H9 (cell line): Measurements from ENCODE around the gene SNX21. TPM values are rescaled to one million over a fixed set of nuclear protein-coding genes. Genes with fewer than 3 reads are reported as not detected.

Experiments
- DNase-seq: peaks from one replicate; pipeline ENCODE4 v3.0.0-alpha.2; 2017
- H2AFZ ChIP-seq: one replicate; pipeline ENCODE4 v1.6.1; 2013; ENCODE audit warnings: mild to moderate bottlenecking, low read length, control low read depth, moderate library complexity
- H2AK5ac ChIP-seq: 2 replicates; pipeline ENCODE4 v1.6.1; 2013; ENCODE audit warnings: low read length, control low read depth, mixed read lengths; ENCODE audit not compliant: insufficient read length
- H2BK120ac ChIP-seq: one replicate; pipeline ENCODE4 v1.6.1; 2013; ENCODE audit warnings: low read depth, mild to moderate bottlenecking, low read length, control low read depth, inconsistent platforms; ENCODE audit not compliant: poor library complexity, severe bottlenecking
- H2BK12ac ChIP-seq: 2 replicates; pipeline ENCODE4 v1.6.1; 2013; ENCODE audit warnings: low read length, control low read depth, mixed read lengths, low read depth; ENCODE audit not compliant: insufficient read length
- H2BK15ac ChIP-seq: 2 replicates; pipeline ENCODE4 v1.6.1; 2013; ENCODE audit warnings: low read depth, low read length, control low read depth
- H2BK20ac ChIP-seq: one replicate; pipeline ENCODE4 v1.6.1; 2013; ENCODE audit warnings: low read depth, mild to moderate bottlenecking, low read length, control low read depth, inconsistent platforms; ENCODE audit not compliant: poor library complexity, severe bottlenecking
- H2BK5ac ChIP-seq: 2 replicates; pipeline ENCODE4 v1.6.1; 2013; ENCODE audit warnings: low read length, control low read depth, mixed read lengths; ENCODE audit not compliant: insufficient read length
- H3K14ac ChIP-seq: 2 replicates; pipeline ENCODE4 v1.6.1; 2013; ENCODE audit warnings: low read length, control low read depth; ENCODE audit not compliant: insufficient read depth
- H3K18ac ChIP-seq: 2 replicates; pipeline ENCODE4 v1.6.1; 2013; ENCODE audit warnings: low read depth, mild to moderate bottlenecking, mixed read lengths, low read length, control low read depth; ENCODE audit not compliant: insufficient read length
- H3K23ac ChIP-seq: 2 replicates; pipeline ENCODE4 v1.6.1; 2013; ENCODE audit warnings: low read length, control low read depth, mixed read lengths, low read depth; ENCODE audit not compliant: insufficient read length
- H3K23me2 ChIP-seq: 2 replicates; pipeline ENCODE4 v1.6.1; 2013; ENCODE audit warnings: low read depth, mild to moderate bottlenecking, mixed read lengths, low read length, control low read depth; ENCODE audit not compliant: insufficient read length, poor library complexity, severe bottlenecking
- H3K27ac ChIP-seq: 2 replicates; pipeline ENCODE4 v1.5.1; 2013; ENCODE audit warnings: low read length, control low read depth, mixed read lengths, low read depth; ENCODE audit not compliant: insufficient read length
- H3K27me3 ChIP-seq: 2 replicates; pipeline ENCODE4 v1.6.1; 2013; ENCODE audit warnings: low read length, control low read depth, inconsistent platforms; ENCODE audit not compliant: insufficient read depth
- H3K4ac ChIP-seq: 2 replicates; pipeline ENCODE4 v1.6.1; 2013; ENCODE audit warnings: low read depth, mild to moderate bottlenecking, control low read depth, inconsistent platforms, low read length, moderate library complexity
- H3K4me1 ChIP-seq: 2 replicates; pipeline ENCODE4 v1.6.1; 2013; ENCODE audit warnings: low read length, control low read depth, inconsistent platforms; ENCODE audit not compliant: insufficient read depth
- H3K4me2 ChIP-seq: 2 replicates; pipeline ENCODE4 v1.6.1; 2013; ENCODE audit warnings: low read length, control low read depth, mixed read lengths; ENCODE audit not compliant: insufficient read length, insufficient read depth
- H3K56ac ChIP-seq: 2 replicates; pipeline ENCODE4 v1.6.1; 2013; ENCODE audit warnings: low read depth, mild to moderate bottlenecking, mixed read lengths, low read length, control low read depth; ENCODE audit not compliant: insufficient read length
- H3K79me1 ChIP-seq: 2 replicates; pipeline ENCODE4 v1.6.1; 2013; ENCODE audit warnings: low read depth, mild to moderate bottlenecking, moderate library complexity, low read length, control low read depth, inconsistent platforms; ENCODE audit not compliant: insufficient read depth, poor library complexity, severe bottlenecking
- H3K79me2 ChIP-seq: 2 replicates; pipeline ENCODE4 v1.6.1; 2013; ENCODE audit warnings: low read length, control low read depth, inconsistent platforms; ENCODE audit not compliant: insufficient read depth
- H3K9ac ChIP-seq: 2 replicates; pipeline ENCODE4 v1.6.1; 2013; ENCODE audit warnings: low read length, control low read depth, mixed read lengths; ENCODE audit not compliant: insufficient read length; ENCODE audit errors: extremely low read depth
- H3K9me3 ChIP-seq: one replicate; pipeline ENCODE4 v1.6.1; 2013; ENCODE audit warnings: low read depth, low read length, inconsistent platforms; ENCODE audit not compliant: control insufficient read depth
- H3T11ph ChIP-seq: one replicate; pipeline ENCODE4 v1.6.1; 2013; ENCODE audit warnings: mild to moderate bottlenecking, low read length, control low read depth, inconsistent platforms
- H4K20me1 ChIP-seq: one replicate; pipeline ENCODE4 v1.6.1; 2013; ENCODE audit not compliant: control insufficient read depth, insufficient read length, insufficient read depth
- H4K5ac ChIP-seq: 2 replicates; pipeline ENCODE4 v1.6.1; 2013; ENCODE audit warnings: low read depth, mild to moderate bottlenecking, mixed read lengths, low read length, control low read depth; ENCODE audit not compliant: insufficient read length
- H4K8ac ChIP-seq: replicated peaks from 2 replicates; pipeline ENCODE4 v1.6.1; 2013; ENCODE audit warnings: low read length, control low read depth, mixed read lengths, low read depth; ENCODE audit not compliant: insufficient read length
- H4K91ac ChIP-seq: 2 replicates; pipeline ENCODE4 v1.6.1; 2013; ENCODE audit warnings: low read depth, mild to moderate bottlenecking, moderate library complexity, mixed read lengths, low read length, control low read depth; ENCODE audit not compliant: insufficient read length
- H3K27ac Mint-ChIP-seq, 3 experiments: 2 replicates in 2 of 3; 3 replicates in 1 of 3; pipeline ENCODE4 v1.8.0; 2020 to 2021; ENCODE audit warnings: mixed read lengths in 3 of 3, mild to moderate bottlenecking in 1 of 3, moderate library complexity in 1 of 3
- H3K27me3 Mint-ChIP-seq: 2 replicates; pipeline ENCODE4 v1.8.0; 2021; ENCODE audit warnings: low read depth, mild to moderate bottlenecking, moderate library complexity, mixed read lengths
- H3K36me3 Mint-ChIP-seq, 3 experiments: 2 replicates in 2 of 3; 3 replicates in 1 of 3; pipeline ENCODE4 v1.8.0; 2020 to 2021; ENCODE audit warnings: low read depth in 3 of 3, mixed read lengths in 3 of 3; ENCODE audit not compliant: insufficient read depth in 1 of 3
- H3K4me1 Mint-ChIP-seq, 2 experiments: 2 replicates each; pipeline ENCODE4 v1.8.0; 2020; ENCODE audit warnings: mixed read lengths in 2 of 2
- H3K4me3 Mint-ChIP-seq, 2 experiments: 2 replicates in 1 of 2; 3 replicates in 1 of 2; pipeline ENCODE4 v1.8.0; 2020 to 2021; ENCODE audit warnings: mild to moderate bottlenecking in 2 of 2, mixed read lengths in 2 of 2, moderate library complexity in 1 of 2
- H3K9me3 Mint-ChIP-seq, 2 experiments: 2 replicates in 1 of 2; 3 replicates in 1 of 2; pipeline ENCODE4 v1.8.0; 2020; ENCODE audit warnings: mild to moderate bottlenecking in 2 of 2, mixed read lengths in 2 of 2, moderate library complexity in 1 of 2
- WGBS: extraction: QIAGEN DNeasy Blood & Tissue Kit; methylation state at CpG from one replicate; pipeline ENCODE4 v1.1.7; 2013; ENCODE audit warnings: missing lambda C conversion rate, low lambda C conversion rate, mixed read lengths; ENCODE audit not compliant: insufficient read length; ENCODE audit errors: extremely low coverage; 5-methylcytosine and 5-hydroxymethylcytosine counted together
- total RNA-seq: library from RNA; stranded (reverse); gene quantifications from 2 replicates; pipeline ENCODE4 v1.2.1, GENCODE V29; 2021
- TF ChIP-seq, protein P1 (sequence below): fragments of 200-600 bp; sonication (generic); conservative IDR thresholded peaks from 3 replicates; pipeline ENCODE4 v1.8.0; 2021; ENCODE audit warnings: antibody characterized with exemption, mild to moderate bottlenecking

SNX21 gene
- total RNA-seq, 1 experiment from 2014 or later, result 20.5 TPM

GRCh38 chr20:45843506-45843905 lies 9.9 kb downstream of the SNX21 start:
- H3K4me2 ChIP-seq, result no peak overlapping the region
- no peak overlapping the region for H2AFZ ChIP-seq
- Mint-ChIP-seq H3K36me3 (peaks cover 5 to 55% (median 42%) of the 10 kb centered on the region in 3 experiments), H3K9me3 (no peaks in the 10 kb centered on the region), H3K27ac (0 out of 7 replicates have a peak overlapping the region, but pooled peaks of 1 of the 3 experiments have one; percentile 45), H3K27me3 (no peaks in the 10 kb centered on the region), H3K4me1 (no peaks in the 10 kb centered on the region), H3K4me3 (no peak overlapping the region)
- no peaks in the 10 kb centered on the region for H3K79me1 ChIP-seq
- H3K9me3 ChIP-seq, result no peaks in the 10 kb centered on the region
- no peak overlapping the region for H3K14ac ChIP-seq
- H3K4ac ChIP-seq, result no peak overlapping the region
- H3K27me3 ChIP-seq, result no peaks in the 10 kb centered on the region
- no peak overlapping the region for H2AK5ac ChIP-seq
- no CpG with 5 or more reads among the region's 14 CpGs for WGBS
- no peak overlapping the region for H3K9ac ChIP-seq
- H3K79me2 ChIP-seq, result no peaks in the 10 kb centered on the region
- peaks cover 3% of the 10 kb centered on the region for H3K23me2 ChIP-seq
- H2BK120ac ChIP-seq, result no peak overlapping the region
- H4K8ac ChIP-seq, result no peak overlapping the region
- no peak overlapping the region for H3K23ac ChIP-seq
- H4K20me1 ChIP-seq, result no peaks in the 10 kb centered on the region
- no peak overlapping the region for H2BK20ac ChIP-seq
- no peak overlapping the region for H3T11ph ChIP-seq
- no peak overlapping the region for H2BK15ac ChIP-seq
- H2BK5ac ChIP-seq, result no peak overlapping the region
- TF ChIP-seq, protein P1, sequence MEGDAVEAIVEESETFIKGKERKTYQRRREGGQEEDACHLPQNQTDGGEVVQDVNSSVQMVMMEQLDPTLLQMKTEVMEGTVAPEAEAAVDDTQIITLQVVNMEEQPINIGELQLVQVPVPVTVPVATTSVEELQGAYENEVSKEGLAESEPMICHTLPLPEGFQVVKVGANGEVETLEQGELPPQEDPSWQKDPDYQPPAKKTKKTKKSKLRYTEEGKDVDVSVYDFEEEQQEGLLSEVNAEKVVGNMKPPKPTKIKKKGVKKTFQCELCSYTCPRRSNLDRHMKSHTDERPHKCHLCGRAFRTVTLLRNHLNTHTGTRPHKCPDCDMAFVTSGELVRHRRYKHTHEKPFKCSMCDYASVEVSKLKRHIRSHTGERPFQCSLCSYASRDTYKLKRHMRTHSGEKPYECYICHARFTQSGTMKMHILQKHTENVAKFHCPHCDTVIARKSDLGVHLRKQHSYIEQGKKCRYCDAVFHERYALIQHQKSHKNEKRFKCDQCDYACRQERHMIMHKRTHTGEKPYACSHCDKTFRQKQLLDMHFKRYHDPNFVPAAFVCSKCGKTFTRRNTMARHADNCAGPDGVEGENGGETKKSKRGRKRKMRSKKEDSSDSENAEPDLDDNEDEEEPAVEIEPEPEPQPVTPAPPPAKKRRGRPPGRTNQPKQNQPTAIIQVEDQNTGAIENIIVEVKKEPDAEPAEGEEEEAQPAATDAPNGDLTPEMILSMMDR, result no peak
- no peaks in the 10 kb centered on the region for H3K4me1 ChIP-seq
- no peak overlapping the region for H2BK12ac ChIP-seq
- H3K18ac ChIP-seq, result no peak overlapping the region
- H4K5ac ChIP-seq, result no peak overlapping the region
- H3K27ac ChIP-seq, result no peak overlapping the region
- no peak overlapping the region for H3K56ac ChIP-seq
- no peak for DNase-seq
- no peak overlapping the region for H4K91ac ChIP-seq
